HepG2 (cell line): ENCODE data around the gene IGF2BP1. TPM values are rescaled to one million over a fixed set of nuclear protein-coding genes. Genes with fewer than 3 reads are reported as not detected.
A peak's percentile ranks its signal among the peaks of the same experiment; 100 is the strongest.

Experiments used
- EP300 ChIP-seq, 3 experiments: sonication (generic) in 1 of 3; formaldehyde crosslinking in 1 of 3; IDR thresholded peaks; 2 replicates each; pipeline versions ENCODE4 v1.5.1 to v1.6.1; 2011 to 2020; ENCODE audit warnings: low read depth in 2 of 3, low read length in 2 of 3, borderline replicate concordance in 1 of 3, improper control_type of control experiment in 1 of 3, mild to moderate bottlenecking in 1 of 3, missing genetic modification reagents in 1 of 3, moderate library complexity in 1 of 3
- ETS1 ChIP-seq: sonication (generic); formaldehyde crosslinking; IDR thresholded peaks from 2 replicates; pipeline ENCODE4 v1.4.0; 2020; ENCODE audit warnings: missing genetic modification reagents
- GPN1 ChIP-seq: sonication (generic); formaldehyde crosslinking; IDR thresholded peaks from 2 replicates; pipeline ENCODE4 v1.5.1; 2020; ENCODE audit warnings: missing genetic modification reagents, borderline replicate concordance
- HNF4G ChIP-seq, 2 experiments: sonication (generic) in 1 of 2; formaldehyde crosslinking in 1 of 2; IDR thresholded peaks; 2 replicates each; pipeline versions ENCODE4 v1.4.0 to v1.6.1; 2011 to 2020; ENCODE audit warnings: borderline replicate concordance in 2 of 2, low read depth in 2 of 2, mild to moderate bottlenecking in 2 of 2, low read length in 1 of 2, missing genetic modification reagents in 1 of 2, moderate library complexity in 1 of 2
- MAX ChIP-seq: IDR thresholded peaks from 2 replicates; pipeline ENCODE4 v1.6.1; 2012; ENCODE audit warnings: inconsistent platforms
- PAWR ChIP-seq: sonication (generic); formaldehyde crosslinking; IDR thresholded peaks from 2 replicates; pipeline ENCODE4 v1.4.0; 2020; ENCODE audit warnings: missing genetic modification reagents, mild to moderate bottlenecking, borderline replicate concordance
- SETDB1 ChIP-seq: sonication (generic); formaldehyde crosslinking; IDR thresholded peaks from 2 replicates; pipeline ENCODE4 v1.5.1; 2020; ENCODE audit warnings: missing genetic modification reagents, mild to moderate bottlenecking, borderline replicate concordance
- SOX5 ChIP-seq: IDR thresholded peaks from 2 replicates; pipeline ENCODE4 v1.6.1; 2016; ENCODE audit warnings: borderline replicate concordance
- SP5 ChIP-seq: IDR thresholded peaks from 2 replicates; pipeline ENCODE4 v1.6.1; 2016; ENCODE audit warnings: low read depth, borderline replicate concordance
- TBX2 ChIP-seq: sonication (generic); formaldehyde crosslinking; IDR thresholded peaks from 2 replicates; pipeline ENCODE4 v1.5.0; 2020; ENCODE audit warnings: missing genetic modification reagents, mild to moderate bottlenecking, borderline replicate concordance
- TRIM22 ChIP-seq: fragments of 450-650 bp; IDR thresholded peaks from 2 replicates; pipeline ENCODE4 v1.6.1; 2017
- ZBTB34 ChIP-seq: sonication (generic); formaldehyde crosslinking; IDR thresholded peaks from 2 replicates; pipeline ENCODE4 v1.8.0; 2022; ENCODE audit warnings: mild to moderate bottlenecking, missing genetic modification reagents
- ZFAT ChIP-seq: sonication (generic); formaldehyde crosslinking; conservative IDR thresholded peaks from 2 replicates; pipeline ENCODE4 v1.8.1; 2023; ENCODE audit warnings: missing genetic modification reagents, inconsistent platforms
- ZFP36L2 ChIP-seq: sonication (generic); formaldehyde crosslinking; IDR thresholded peaks from 2 replicates; pipeline ENCODE4 v1.4.0; 2020; ENCODE audit warnings: missing genetic modification reagents
- ZNF232 ChIP-seq: sonication (generic); formaldehyde crosslinking; IDR thresholded peaks from 2 replicates; pipeline ENCODE4 v1.4.0; 2020; ENCODE audit warnings: missing genetic modification reagents, borderline replicate concordance
- ZNF747 ChIP-seq: sonication (generic); formaldehyde crosslinking; IDR thresholded peaks from 2 replicates; pipeline ENCODE4 v1.8.1; 2023; ENCODE audit warnings: missing genetic modification reagents, mild to moderate bottlenecking, borderline replicate concordance
- ZNF749 ChIP-seq: sonication (generic); formaldehyde crosslinking; IDR thresholded peaks from 2 replicates; pipeline ENCODE4 v1.8.0; 2022; ENCODE audit warnings: mild to moderate bottlenecking, missing genetic modification reagents, moderate library complexity, borderline replicate concordance
- ZNF891 ChIP-seq: sonication (generic); formaldehyde crosslinking; IDR thresholded peaks from 2 replicates; pipeline ENCODE4 v1.5.0; 2020; ENCODE audit warnings: mild to moderate bottlenecking, missing genetic modification reagents
- ZSCAN25 ChIP-seq: sonication (generic); formaldehyde crosslinking; IDR thresholded peaks from 2 replicates; pipeline ENCODE4 v1.8.0; 2022; ENCODE audit warnings: mild to moderate bottlenecking, missing genetic modification reagents
- polyA plus RNA-seq, 8 experiments: library from polyadenylated mRNA; depleted of rRNA in 3 of 8; stranded (reverse) in 7 of 8; unstranded in 1 of 8; fragments of >200 nt; fragmentation: Illumina TruSeq in 4 of 8; extraction: Trizol in 4 of 8; gene quantifications; 2 replicates each; pipeline versions ENCODE4 v1.2.1 to v1.2.3, GENCODE V29; 2011 to 2016; ENCODE audit warnings: low read depth in 4 of 8, missing spikeins in 1 of 8, mixed read lengths in 1 of 8; ENCODE audit not compliant: insufficient read depth in 1 of 8
- total RNA-seq, 5 experiments: library from RNA; depleted of rRNA; stranded (reverse); fragments of >200 nt; fragmentation: Illumina TruSeq; extraction: Trizol; gene quantifications; 2 replicates each; pipeline ENCODE4 v1.2.3, GENCODE V29; 2016; ENCODE audit warnings: low read depth in 1 of 5
- TF ChIP-seq, protein P1 (sequence below): sonication (generic); formaldehyde crosslinking; IDR thresholded peaks from 2 replicates; pipeline ENCODE4 v1.8.0; 2022; ENCODE audit warnings: mild to moderate bottlenecking, missing genetic modification reagents; ENCODE audit not compliant: insufficient replicate concordance
- TF ChIP-seq, protein P2 (sequence below): conservative IDR thresholded peaks from 2 replicates; pipeline ENCODE4 v1.6.1; 2018; ENCODE audit warnings: missing genetic modification reagents

IGF2BP1 gene
- total and polyA plus RNA-seq, 2 of the 13 experiments (the other 11 are each of a cell fraction or from before 2014, with no cell fraction given), result 29.7 to 75.1 TPM

DNA sequence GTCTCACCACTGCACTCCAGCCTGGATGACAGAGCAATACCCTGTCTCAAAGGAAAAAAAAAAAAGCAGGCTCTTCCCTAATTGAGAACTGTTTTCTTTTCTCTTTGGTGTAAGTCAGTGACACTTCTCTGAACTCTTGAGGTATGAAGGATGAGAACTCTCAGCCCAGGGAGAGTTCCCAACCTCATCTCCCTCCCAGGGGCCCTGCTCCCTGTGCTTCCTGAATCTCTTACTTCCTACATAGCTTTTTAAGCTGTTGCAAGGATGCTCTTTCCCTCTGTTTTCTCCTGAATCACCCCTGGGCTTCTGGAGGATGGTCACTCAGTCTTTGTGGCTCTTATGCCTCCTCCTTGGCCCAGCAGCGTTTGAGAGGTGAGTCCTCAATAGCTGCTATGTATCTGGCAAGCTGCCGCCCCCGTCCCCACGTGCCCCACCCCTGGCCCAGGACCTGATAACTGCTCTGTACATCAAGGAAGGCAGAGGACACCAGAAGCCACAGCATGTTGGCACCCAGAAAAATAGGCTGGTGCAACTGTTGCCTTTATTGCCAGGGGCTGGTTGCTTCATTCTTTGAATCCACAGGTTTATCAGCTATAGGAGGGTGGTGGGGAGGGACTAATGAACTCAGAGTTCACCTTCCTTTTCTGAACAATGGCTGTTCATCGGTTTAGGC, 24.0 kb downstream of the IGF2BP1 start (continued):
- TF ChIP-seq MAX, result 0 out of 2 replicates have a peak, but pooled peaks have one; percentile 7
- TF ChIP-seq ZFAT (CRISPR knock-in tag), result no peak
- TF ChIP-seq GPN1 (CRISPR knock-in tag), result no peak
- TF ChIP-seq ZFP36L2, result no peak
- TF ChIP-seq SP5 (CRISPR knock-in tag), result 0 out of 2 replicates have a peak, but pooled peaks have one; percentile 24
- TF ChIP-seq, protein P1, sequence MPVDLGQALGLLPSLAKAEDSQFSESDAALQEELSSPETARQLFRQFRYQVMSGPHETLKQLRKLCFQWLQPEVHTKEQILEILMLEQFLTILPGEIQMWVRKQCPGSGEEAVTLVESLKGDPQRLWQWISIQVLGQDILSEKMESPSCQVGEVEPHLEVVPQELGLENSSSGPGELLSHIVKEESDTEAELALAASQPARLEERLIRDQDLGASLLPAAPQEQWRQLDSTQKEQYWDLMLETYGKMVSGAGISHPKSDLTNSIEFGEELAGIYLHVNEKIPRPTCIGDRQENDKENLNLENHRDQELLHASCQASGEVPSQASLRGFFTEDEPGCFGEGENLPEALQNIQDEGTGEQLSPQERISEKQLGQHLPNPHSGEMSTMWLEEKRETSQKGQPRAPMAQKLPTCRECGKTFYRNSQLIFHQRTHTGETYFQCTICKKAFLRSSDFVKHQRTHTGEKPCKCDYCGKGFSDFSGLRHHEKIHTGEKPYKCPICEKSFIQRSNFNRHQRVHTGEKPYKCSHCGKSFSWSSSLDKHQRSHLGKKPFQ (CRISPR knock-in tag), result no peak
- TF ChIP-seq ZNF232 (CRISPR knock-in tag), result no peak
- no peak for TF ChIP-seq SETDB1
- TF ChIP-seq HNF4G (IDR thresholded peaks at IDR 0.05; ENCODE audit: borderline replicate concordance, low read depth, low read length), result no peak
- no peak for TF ChIP-seq HNF4G (CRISPR knock-in tag; IDR thresholded peaks at IDR 0.05; ENCODE audit: borderline replicate concordance, low read depth)
- 0 out of 2 replicates have a peak, but pooled peaks have one; percentile 22 for TF ChIP-seq ZSCAN25 (CRISPR knock-in tag)
- TF ChIP-seq TBX2, result 0 out of 2 replicates have a peak, but pooled peaks have one; percentile 8
- TF ChIP-seq ZNF747, result no peak
- 0 out of 2 replicates have a peak, but pooled peaks have one; percentile 9 for TF ChIP-seq SOX5 (CRISPR knock-in tag)
- no peak for TF ChIP-seq ZNF891 (CRISPR knock-in tag)
- TF ChIP-seq TRIM22, result no peak
- TF ChIP-seq ETS1, result no peak
- no peak for TF ChIP-seq ZBTB34 (CRISPR knock-in tag)
- no peak for TF ChIP-seq PAWR (CRISPR knock-in tag)
- TF ChIP-seq, protein P2, sequence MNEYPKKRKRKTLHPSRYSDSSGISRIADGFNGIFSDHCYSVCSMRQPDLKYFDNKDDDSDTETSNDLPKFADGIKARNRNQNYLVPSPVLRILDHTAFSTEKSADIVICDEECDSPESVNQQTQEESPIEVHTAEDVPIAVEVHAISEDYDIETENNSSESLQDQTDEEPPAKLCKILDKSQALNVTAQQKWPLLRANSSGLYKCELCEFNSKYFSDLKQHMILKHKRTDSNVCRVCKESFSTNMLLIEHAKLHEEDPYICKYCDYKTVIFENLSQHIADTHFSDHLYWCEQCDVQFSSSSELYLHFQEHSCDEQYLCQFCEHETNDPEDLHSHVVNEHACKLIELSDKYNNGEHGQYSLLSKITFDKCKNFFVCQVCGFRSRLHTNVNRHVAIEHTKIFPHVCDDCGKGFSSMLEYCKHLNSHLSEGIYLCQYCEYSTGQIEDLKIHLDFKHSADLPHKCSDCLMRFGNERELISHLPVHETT (CRISPR knock-in tag), result no peak
- no peak for TF ChIP-seq ZNF749 (CRISPR knock-in tag)
- TF ChIP-seq EP300 (IDR thresholded peaks at IDR 0.05; ENCODE audit: low read depth in 2 of 2, low read length in 2 of 2), result 0 out of 4 replicates have a peak, but pooled peaks of 1 of the 2 experiments have one; percentile 6
- no peak for TF ChIP-seq EP300 (CRISPR knock-in tag; IDR thresholded peaks at IDR 0.05; ENCODE audit: borderline replicate concordance)
